Neural cell (in vitro differentiated cells): ENCODE measurements around the gene PHPT1. TPM values are rescaled to one million over a fixed set of nuclear protein-coding genes. Genes with fewer than 3 reads are reported as not detected.

Source experiments
- H2AFZ ChIP-seq: fragments of 200-600, 300-800 bp; sonication (generic), shearing (Covaris generic); 2 replicates; pipeline ENCODE4 v1.6.0; 2014; ENCODE audit warnings: low read depth, mild to moderate bottlenecking, antibody characterized with exemption, low read length, moderate library complexity
- H3F3A ChIP-seq: fragments of 200-600 bp; shearing (Covaris generic); 2 replicates; pipeline ENCODE4 v1.6.1; 2016; ENCODE audit warnings: mild to moderate bottlenecking, moderate library complexity, mixed read lengths, antibody characterized with exemption, low read length; ENCODE audit not compliant: insufficient read depth, poor library complexity, severe bottlenecking
- H3K27ac ChIP-seq: fragments of 200-600, 300-800 bp; sonication (generic), shearing (Covaris generic); 2 replicates; pipeline ENCODE4 v1.5.1; 2014; ENCODE audit warnings: mild to moderate bottlenecking, low read length, moderate library complexity
- H3K27me3 ChIP-seq: fragments of 300-800, 200-600 bp; sonication (generic), shearing (Covaris generic); 2 replicates; pipeline ENCODE4 v1.6.0; 2014; ENCODE audit warnings: mild to moderate bottlenecking, low read depth, low read length, moderate library complexity; ENCODE audit not compliant: insufficient read depth
- H3K36me3 ChIP-seq: fragments of 300-800, 200-600 bp; sonication (generic), shearing (Covaris generic); 2 replicates; pipeline ENCODE4 v1.5.1; 2014; ENCODE audit warnings: mild to moderate bottlenecking, antibody characterized with exemption, low read length, moderate library complexity; ENCODE audit not compliant: insufficient read depth
- H3K4me2 ChIP-seq: fragments of 300-800, 200-600 bp; sonication (generic), shearing (Covaris generic); 2 replicates; pipeline ENCODE4 v1.6.0; 2014; ENCODE audit warnings: mild to moderate bottlenecking, low read length
- H3K4me3 ChIP-seq: fragments of 300-800, 200-600 bp; sonication (generic), shearing (Covaris generic); 2 replicates; pipeline ENCODE4 v1.5.1; 2014; ENCODE audit warnings: mild to moderate bottlenecking, low read length, moderate library complexity
- H3K79me2 ChIP-seq: fragments of 200-600 bp; shearing (Covaris generic); replicated peaks from 2 replicates; pipeline ENCODE4 v1.6.0; 2014; ENCODE audit warnings: mild to moderate bottlenecking, low read length, moderate library complexity; ENCODE audit not compliant: insufficient read depth
- H3K9ac ChIP-seq: fragments of 300-800, 200-600 bp; sonication (generic), shearing (Covaris generic); 2 replicates; pipeline ENCODE4 v1.6.1; 2016; ENCODE audit warnings: mild to moderate bottlenecking, low read length, mixed read lengths
- H3K9me2 ChIP-seq: fragments of 200-600 bp; shearing (Covaris generic); 2 replicates; pipeline ENCODE4 v1.6.1; 2016; ENCODE audit warnings: mild to moderate bottlenecking, low read length, mixed read lengths; ENCODE audit not compliant: insufficient read depth
- H3K9me3 ChIP-seq: fragments of 200-600, 300-800 bp; sonication (generic), shearing (Covaris generic); 2 replicates; pipeline ENCODE4 v1.6.1; 2016; ENCODE audit warnings: mild to moderate bottlenecking, mixed run types, low read length, moderate library complexity, mixed read lengths
- H4K20me1 ChIP-seq: fragments of 200-600 bp; shearing (Covaris generic); 2 replicates; pipeline ENCODE4 v1.6.1; 2016; ENCODE audit warnings: mild to moderate bottlenecking, mixed run types; ENCODE audit not compliant: insufficient read depth
- CTCF ChIP-seq: fragments of 450-650 bp; IDR thresholded peaks from 2 replicates; pipeline ENCODE4 v1.5.1; 2014; ENCODE audit warnings: antibody characterized with exemption, mild to moderate bottlenecking, moderate library complexity; ENCODE audit not compliant: poor library complexity, severe bottlenecking
- EP300 ChIP-seq: fragments of 450-650 bp; conservative IDR thresholded peaks from 2 replicates; pipeline ENCODE4 v1.6.1; 2014; ENCODE audit warnings: antibody characterized with exemption, mild to moderate bottlenecking, moderate library complexity; ENCODE audit not compliant: poor library complexity, severe bottlenecking
- EZH2 ChIP-seq: fragments of 200-600, 300-800 bp; shearing (Covaris generic), sonication (generic); IDR thresholded peaks from 2 replicates; pipeline ENCODE4 v1.6.1; 2014; ENCODE audit warnings: antibody characterized with exemption, low read length, borderline replicate concordance, mild to moderate bottlenecking; ENCODE audit not compliant: insufficient read depth, poor library complexity, severe bottlenecking
- MXI1 ChIP-seq: fragments of 450-650 bp; conservative IDR thresholded peaks from 2 replicates; pipeline ENCODE4 v1.6.1; 2014; ENCODE audit warnings: antibody characterized with exemption, mild to moderate bottlenecking; ENCODE audit not compliant: poor library complexity, severe bottlenecking
- POLR2AphosphoS5 ChIP-seq: IDR thresholded peaks from 2 replicates; pipeline ENCODE4 v1.6.1; 2012
- RAD21 ChIP-seq: fragments of 450-650 bp; conservative IDR thresholded peaks from 2 replicates; pipeline ENCODE4 v1.6.1; 2014; ENCODE audit warnings: antibody characterized with exemption, mild to moderate bottlenecking, moderate library complexity
- REST ChIP-seq: IDR thresholded peaks from 2 replicates; pipeline ENCODE4 v1.6.1; 2012; ENCODE audit warnings: borderline replicate concordance
- SMC3 ChIP-seq: fragments of 450-650 bp; conservative IDR thresholded peaks from 2 replicates; pipeline ENCODE4 v1.6.1; 2014; ENCODE audit warnings: antibody characterized with exemption, mild to moderate bottlenecking, moderate library complexity; ENCODE audit not compliant: poor library complexity
- TAF1 ChIP-seq: IDR thresholded peaks from 2 replicates; pipeline ENCODE4 v1.6.1; 2012; ENCODE audit warnings: low read depth
- polyA plus RNA-seq: library from polyadenylated mRNA; depleted of rRNA; stranded (reverse); fragments of >200 nt; gene quantifications from 2 replicates; pipeline ENCODE4 v1.2.3, GENCODE V29; 2014

PHPT1 gene
- polyA plus RNA-seq, 1 donor from 2014 or later, result 279 TPM

- Histone ChIP-seq H3K4me3 (no peak overlapping the region), H2AFZ (no peak overlapping the region), H4K20me1 (no peaks in the 10 kb centered on the region), H3F3A (no peaks in the 10 kb centered on the region), H3K9me3 (no peaks in the 10 kb centered on the region), H3K27me3 (no peaks in the 10 kb centered on the region), H3K36me3 (no peaks in the 10 kb centered on the region), H3K4me2 (no peak overlapping the region), H3K27ac (no peak overlapping the region), H3K79me2 (no peaks in the 10 kb centered on the region), H3K9ac (no peak overlapping the region), H3K9me2 (no peaks in the 10 kb centered on the region)
- TF ChIP-seq MXI1, result no peak
- TF ChIP-seq CTCF, result no peak
- no peak for TF ChIP-seq POLR2AphosphoS5
- no peak for TF ChIP-seq EZH2
- no peak for TF ChIP-seq SMC3
Measured at GRCh38 chr9:136821826-136822544, 27.2 kb upstream of the PHPT1 start.

- H3K79me2 ChIP-seq, result no peaks in the 10 kb centered on the region
- H3K27ac ChIP-seq, result no peak overlapping the region
- H2AFZ ChIP-seq, result no peak overlapping the region
- H3K4me2 ChIP-seq, result no peak overlapping the region
- H4K20me1 ChIP-seq, result no peaks in the 10 kb centered on the region
- TF ChIP-seq MXI1, result no peak
- no peak for TF ChIP-seq EZH2
- no peak for TF ChIP-seq EP300
- TF ChIP-seq POLR2AphosphoS5, result no peak
- TF ChIP-seq CTCF, result no peak
- no peak for TF ChIP-seq SMC3
- TF ChIP-seq REST, result no peak
- no peak for TF ChIP-seq TAF1
- no peak for TF ChIP-seq RAD21
- no peaks in the 10 kb centered on the region for H3K36me3 ChIP-seq
- no peaks in the 10 kb centered on the region for H3K27me3 ChIP-seq
- H3K9me2 ChIP-seq, result no peaks in the 10 kb centered on the region
- H3F3A ChIP-seq, result no peaks in the 10 kb centered on the region
- no peaks in the 10 kb centered on the region for H3K9me3 ChIP-seq
- no peak overlapping the region for H3K4me3 ChIP-seq
- no peak overlapping the region for H3K9ac ChIP-seq
Measured at GRCh38 chr9:136823136-136824046, 25.8 kb upstream of the PHPT1 start.
